ENCODE data around the gene ATCAY.
"Not testable (repeated sequence)": the region's sequence is repeated elsewhere in the genome, so short reads cannot be mapped to it uniquely, and the experiment has no call there.

The ATCAY gene

GRCh38 chr19:3904233-3904632, 23.7 kb downstream of the ATCAY start:
- no peak for DNase-seq

GRCh38 chr19:3907626-3908265, 27.3 kb downstream of the ATCAY start:
- DNase-seq: no peak

GRCh38 chr19:3908266-3909054, 28.0 kb downstream of the ATCAY start:
- no peak for DNase-seq

- DNase-seq: no peak
Measured at GRCh38 chr19:3910105-3910504, 29.6 kb downstream of the ATCAY start.

GRCh38 chr19:3914199-3914598, 33.7 kb downstream of the ATCAY start:
- no peak for DNase-seq

GRCh38 chr19:3916033-3916432, 35.5 kb downstream of the ATCAY start:
- DNase-seq: no peak

- DNase-seq: no peak
Measured at GRCh38 chr19:3919793-3920192, 39.3 kb downstream of the ATCAY start.

- DNase-seq: no peak
Measured at GRCh38 chr19:3923096-3923758, 42.7 kb downstream of the ATCAY start.

GRCh38 chr19:3923912-3924311, 43.4 kb downstream of the ATCAY start:
- no peak for DNase-seq

GRCh38 chr19:3931041-3931440, 50.6 kb downstream of the ATCAY start:
- no peak for DNase-seq

- DNase-seq: peak; percentile 40
Measured at GRCh38 chr19:3932931-3933810, 52.7 kb downstream of the ATCAY start, which contains the start of gene NMRK2. Gene NMRK2 (plus strand): TSS chr19:3933069. CDS start chr19:3933672, 603 bp downstream.

- DNase-seq: no peak
Measured at GRCh38 chr19:3936506-3937442, 56.3 kb downstream of the ATCAY start.

GRCh38 chr19:3938300-3938950, 57.9 kb downstream of the ATCAY start:
- not testable (repeated sequence) for DNase-seq

- no peak for DNase-seq
Measured at GRCh38 chr19:3942790-3943409, 62.4 kb downstream of the ATCAY start.

GRCh38 chr19:3944018-3944721, 63.7 kb downstream of the ATCAY start:
- DNase-seq: no peak

GRCh38 chr19:3945838-3946237, 65.4 kb downstream of the ATCAY start:
- DNase-seq: no peak

GRCh38 chr19:3947316-3947933, 66.9 kb downstream of the ATCAY start:
- DNase-seq: not testable (repeated sequence)

GRCh38 chr19:3949294-3949693, 68.8 kb downstream of the ATCAY start:
- no peak for DNase-seq

All from eye (tissue), 1 donor.